Sigmoid colon (tissue), 7 donors: ENCODE results near the gene TSPOAP1. TPM values are rescaled to one million over a fixed set of nuclear protein-coding genes. Genes with fewer than 3 reads are reported as not detected.

Experiments used
- DNase-seq: peaks from one replicate; pipeline ENCODE4 v3.0.0-alpha.2; 2019
- H3K27ac ChIP-seq, 4 donors: fragments of 200-600 bp; sonication (generic); one replicate each; pipeline ENCODE4 v1.5.1; 2016 to 2019; ENCODE audit warnings: mild to moderate bottlenecking in 1 of 4
- H3K27me3 ChIP-seq, 3 donors: fragments of 200-600 bp; sonication (generic); one replicate each; pipeline ENCODE4 v1.5.1; 2019; ENCODE audit warnings: mild to moderate bottlenecking in 1 of 3
- H3K36me3 ChIP-seq, 4 donors: fragments of 200-600 bp; sonication (generic); one replicate each; pipeline ENCODE4 v1.5.1; 2016 to 2019
- H3K4me1 ChIP-seq, 4 donors: fragments of 200-600 bp; sonication (generic); one replicate each; pipeline ENCODE4 v1.5.1; 2017 to 2019
- H3K4me3 ChIP-seq, 4 donors: fragments of 200-600 bp; sonication (generic); one replicate each; pipeline ENCODE4 v1.5.1; 2017 to 2019; ENCODE audit warnings: mild to moderate bottlenecking in 2 of 4, moderate library complexity in 1 of 4
- H3K9me3 ChIP-seq, 4 donors: fragments of 200-600 bp in 3 of 4; sonication (generic) in 3 of 4; one replicate each; pipeline versions ENCODE4 v1.5.1 to v1.6.1; 2013 to 2019
- EP300 ChIP-seq, 4 donors: sonication (generic); formaldehyde crosslinking; IDR thresholded peaks; one replicate each; pipeline ENCODE4 v1.6.1; 2017; ENCODE audit warnings: antibody characterized with exemption in 4 of 4
- POLR2A ChIP-seq, 2 donors: fragments of 450-650 bp; IDR thresholded peaks; one replicate each; pipeline ENCODE4 v1.6.1; 2016; ENCODE audit warnings: antibody characterized with exemption in 2 of 2, mild to moderate bottlenecking in 2 of 2, moderate library complexity in 2 of 2
- POLR2AphosphoS5 ChIP-seq, 4 donors: sonication (generic); formaldehyde crosslinking; IDR thresholded peaks; one replicate each; pipeline ENCODE4 v1.6.1; 2017; ENCODE audit warnings: antibody characterized with exemption in 4 of 4
- WGBS, 2 donors: extraction: QIAGEN DNeasy Blood & Tissue Kit; methylation state at CpG; one replicate each; pipeline ENCODE4 v1.1.7; 2013; 5-methylcytosine and 5-hydroxymethylcytosine counted together
- intact Hi-C: fragments of 100-400 bp; cut with DNase I; formaldehyde crosslinking; loops from one replicate; pipeline ENCODE4 v1.15.1; 2023
- polyA plus RNA-seq, 3 donors: library from polyadenylated mRNA; stranded (reverse); fragments of 200-250 nt; gene quantifications; one replicate each; pipeline ENCODE4 v1.2.3, GENCODE V29; 2013
- total RNA-seq, 4 donors: library from RNA; depleted of rRNA; stranded (reverse); fragments of >200 nt; gene quantifications; one replicate each; pipeline ENCODE4 v1.1.0, GENCODE V29; 2016
- TF ChIP-seq, protein P1 (sequence below), 4 experiments: fragments of 450-650 bp in 3 of 4; fragments of 200-600 bp in 1 of 4; IDR thresholded peaks; one replicate each; pipeline ENCODE4 v1.5.1; 2016 to 2019; ENCODE audit warnings: antibody characterized with exemption in 4 of 4, mild to moderate bottlenecking in 3 of 4, moderate library complexity in 2 of 4
- donor health status: healthy with polysubstance abuse.
- donor health status: Bipolar disorder and iron deficiency.
- donor health status: healthy.

The TSPOAP1 gene
- total and polyA plus RNA-seq, 7 donors, result 0.69 to 28.4 (median 12.5) TPM

- TF ChIP-seq POLR2A (IDR thresholded peaks at IDR 0.05) (no peak), EP300 (IDR thresholded peaks at IDR 0.05) (no peak), POLR2AphosphoS5 (IDR thresholded peaks at IDR 0.05) (no peak)
- TF ChIP-seq, protein P1, sequence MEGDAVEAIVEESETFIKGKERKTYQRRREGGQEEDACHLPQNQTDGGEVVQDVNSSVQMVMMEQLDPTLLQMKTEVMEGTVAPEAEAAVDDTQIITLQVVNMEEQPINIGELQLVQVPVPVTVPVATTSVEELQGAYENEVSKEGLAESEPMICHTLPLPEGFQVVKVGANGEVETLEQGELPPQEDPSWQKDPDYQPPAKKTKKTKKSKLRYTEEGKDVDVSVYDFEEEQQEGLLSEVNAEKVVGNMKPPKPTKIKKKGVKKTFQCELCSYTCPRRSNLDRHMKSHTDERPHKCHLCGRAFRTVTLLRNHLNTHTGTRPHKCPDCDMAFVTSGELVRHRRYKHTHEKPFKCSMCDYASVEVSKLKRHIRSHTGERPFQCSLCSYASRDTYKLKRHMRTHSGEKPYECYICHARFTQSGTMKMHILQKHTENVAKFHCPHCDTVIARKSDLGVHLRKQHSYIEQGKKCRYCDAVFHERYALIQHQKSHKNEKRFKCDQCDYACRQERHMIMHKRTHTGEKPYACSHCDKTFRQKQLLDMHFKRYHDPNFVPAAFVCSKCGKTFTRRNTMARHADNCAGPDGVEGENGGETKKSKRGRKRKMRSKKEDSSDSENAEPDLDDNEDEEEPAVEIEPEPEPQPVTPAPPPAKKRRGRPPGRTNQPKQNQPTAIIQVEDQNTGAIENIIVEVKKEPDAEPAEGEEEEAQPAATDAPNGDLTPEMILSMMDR (IDR thresholded peaks at IDR 0.05), result no peak
- peak; percentile 15 for DNase-seq
- H3K4me1 ChIP-seq, result no peaks in the 10 kb centered on the region
- no peak overlapping the region for H3K4me3 ChIP-seq
- intact Hi-C loops, result no loop called here
- H3K27ac ChIP-seq, result no peak overlapping the region
- no peaks in the 10 kb centered on the region for H3K36me3 ChIP-seq
- WGBS, 2 donors, result 89 to 93% methylated on average over 3 of the region's 3 CpGs
- H3K9me3 ChIP-seq, result no peaks in the 10 kb centered on the region
- peaks cover 0 to 16% (median 6%) of the 10 kb centered on the region in 3 donors for H3K27me3 ChIP-seq
Observed at GRCh38 chr17:58285422-58285810, 43.2 kb downstream of the TSPOAP1 start.

DNA sequence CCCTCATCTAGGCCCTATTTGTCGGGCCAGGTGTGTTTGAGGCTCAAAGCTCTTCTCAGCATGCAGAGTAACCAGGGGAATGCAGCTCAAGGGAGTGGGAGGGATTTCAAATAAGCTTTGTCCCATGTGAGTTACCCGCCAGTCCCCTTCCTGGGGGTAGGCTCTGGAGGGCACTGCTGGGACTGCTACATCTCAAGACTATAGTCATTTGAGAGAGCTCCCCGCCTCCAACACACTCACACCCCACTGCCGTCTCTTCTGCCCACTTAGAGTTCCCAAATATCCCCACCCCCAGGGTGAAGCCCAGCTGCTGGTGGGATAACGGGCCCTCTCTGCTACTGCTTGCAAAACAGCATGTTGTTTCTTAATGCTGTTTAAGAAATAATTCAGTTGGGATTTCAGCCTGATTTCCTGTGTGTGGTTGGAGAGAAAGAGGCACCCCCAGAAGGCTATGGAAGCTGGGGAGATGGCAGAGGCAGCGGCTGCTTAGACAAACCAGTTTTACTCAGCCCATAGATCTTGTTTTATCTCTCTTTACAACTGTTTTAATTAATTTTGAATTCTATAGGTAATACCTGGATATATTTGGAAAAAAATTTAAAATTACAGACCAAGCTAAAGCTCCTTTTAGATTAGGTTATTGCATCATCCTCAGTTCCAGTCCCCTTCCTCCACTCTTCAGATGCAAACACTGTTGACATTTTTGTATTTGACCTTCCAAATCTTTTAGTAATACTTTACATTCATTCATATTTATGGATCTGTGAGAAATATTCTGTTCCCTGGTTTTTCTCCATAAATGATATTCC is 43.8 kb downstream of the TSPOAP1 start:
- Histone ChIP-seq H3K36me3 (no peaks in the 10 kb centered on the region), H3K27ac (no peak overlapping the region), H3K4me1 (no peaks in the 10 kb centered on the region), H3K4me3 (no peak overlapping the region), H3K27me3 (peaks cover 0 to 20% (median 6%) of the 10 kb centered on the region in 3 donors), H3K9me3 (no peaks in the 10 kb centered on the region)
- DNase-seq, result peak; percentile 26
- intact Hi-C loops, result no loop called here
- 41 to 71% methylated on average over 6 of the region's 6 CpGs for WGBS, 2 donors
- TF ChIP-seq EP300 (IDR thresholded peaks at IDR 0.05) (no peak), POLR2A (IDR thresholded peaks at IDR 0.05) (no peak)
- TF ChIP-seq, protein P1 (IDR thresholded peaks at IDR 0.05), result no peak

- Histone ChIP-seq H3K36me3 (no peaks in the 10 kb centered on the region), H3K4me1 (peaks cover 0 to 5% (median 2%) of the 10 kb centered on the region in 4 donors), H3K27me3 (peaks cover 0 to 29% (median 11%) of the 10 kb centered on the region in 3 donors), H3K27ac (no peak overlapping the region), H3K4me3 (no peak overlapping the region), H3K9me3 (no peaks in the 10 kb centered on the region)
- intact Hi-C loops, result no loop called here
- WGBS, 2 donors, result 75 to 77% methylated on average over 12 of the region's 12 CpGs
- peak; percentile 18 for DNase-seq
- TF ChIP-seq, protein P1 (IDR thresholded peaks at IDR 0.05), result no peak
- TF ChIP-seq POLR2A (IDR thresholded peaks at IDR 0.05) (no peak), EP300 (IDR thresholded peaks at IDR 0.05) (no peak), POLR2AphosphoS5 (IDR thresholded peaks at IDR 0.05) (no peak)
Observed at GRCh38 chr17:58283674-58284612, 44.7 kb downstream of the TSPOAP1 start.

- DNase-seq, result no peak
- TF ChIP-seq POLR2AphosphoS5 (IDR thresholded peaks at IDR 0.05) (no peak), EP300 (IDR thresholded peaks at IDR 0.05) (no peak), POLR2A (IDR thresholded peaks at IDR 0.05) (no peak)
- TF ChIP-seq, protein P1 (IDR thresholded peaks at IDR 0.05), result no peak
- intact Hi-C loops, result no loop called here
- H3K27ac ChIP-seq, result no peak overlapping the region
- H3K9me3 ChIP-seq, result no peaks in the 10 kb centered on the region
- H3K4me1 ChIP-seq, result peaks cover 0 to 10% (median 4%) of the 10 kb centered on the region in 4 donors
- H3K27me3 ChIP-seq, result peaks cover 0 to 25% (median 5%) of the 10 kb centered on the region in 3 donors
- H3K36me3 ChIP-seq, result no peaks in the 10 kb centered on the region
- 88 to 90% methylated on average over 6 of the region's 6 CpGs for WGBS, 2 donors
- no peak overlapping the region for H3K4me3 ChIP-seq
Observed at GRCh38 chr17:58282442-58282841, 46.2 kb downstream of the TSPOAP1 start.
